Panc1 (cell line): ENCODE data around the gene HEMGN. TPM values are rescaled to one million over a fixed set of nuclear protein-coding genes. Genes with fewer than 3 reads are reported as not detected.

Experiments used
- ATAC-seq: fragments of 200-7000 bp; cut with Tn5 transposase; 2 replicates; pipeline ENCODE4 v1.9.1; 2020; ENCODE audit warnings: mild to moderate bottlenecking, moderate library complexity
- BruUV-seq: library from RNA; stranded (reverse); fragments of 400-500 nt; replicated peaks from 2 replicates; lab custom pipeline; 2021; lab: Mats Ljungman, UMichigan
- CTCF ChIA-PET: fragments of 300-600 bp; sonication (Branson Sonifier 250); formaldehyde crosslinking; loops from one replicate; lab custom pipeline; 2022; ENCODE audit warnings: antibody characterized with exemption; lab: Charles Lee
- POLR2A ChIA-PET: fragments of 300-600 bp; sonication (Branson Sonifier 250); formaldehyde crosslinking; loops from one replicate; lab custom pipeline; 2022; ENCODE audit warnings: antibody characterized with exemption; lab: Charles Lee
- DNase-seq: peaks from one replicate; pipeline ENCODE4 v3.0.0-alpha.2; 2010; ENCODE audit warnings: low read depth, low spot score
- H3K27ac ChIP-seq: 2 replicates; pipeline ENCODE4 v1.5.1; 2011; ENCODE audit warnings: mild to moderate bottlenecking, low read length, inconsistent platforms
- H3K27me3 ChIP-seq: fragments of 200-500 bp; sonication (Bioruptor generic); 2 replicates; pipeline ENCODE4 v1.6.0; 2014; ENCODE audit warnings: low read length, inconsistent platforms; ENCODE audit not compliant: control insufficient read depth, insufficient read depth
- H3K36me3 ChIP-seq: fragments of 200-500 bp; sonication (Bioruptor generic); 2 replicates; pipeline ENCODE4 v1.5.1; 2014; ENCODE audit warnings: inconsistent platforms, mild to moderate bottlenecking, low read length, moderate library complexity; ENCODE audit not compliant: control insufficient read depth, insufficient read depth
- H3K4me1 ChIP-seq: 2 replicates; pipeline ENCODE4 v1.5.1; 2011; ENCODE audit warnings: inconsistent platforms, mild to moderate bottlenecking, low read length, moderate library complexity; ENCODE audit not compliant: control insufficient read depth, insufficient read depth
- H3K4me3 ChIP-seq, 2 experiments: 2 replicates each; pipeline ENCODE4 v1.5.1; 2011 to 2012; ENCODE audit warnings: low read depth in 2 of 2, low read length in 2 of 2, mild to moderate bottlenecking in 2 of 2, inconsistent platforms in 1 of 2, moderate library complexity in 1 of 2
- H3K9me3 ChIP-seq: fragments of 200-500 bp; sonication (Bioruptor generic); 2 replicates; pipeline ENCODE4 v1.5.1; 2014; ENCODE audit warnings: low read depth, mild to moderate bottlenecking, inconsistent platforms, low read length, moderate library complexity; ENCODE audit not compliant: control insufficient read depth, insufficient read depth
- CTCF ChIP-seq: fragments of 450-650 bp; IDR thresholded peaks from 2 replicates; pipeline ENCODE4 v1.5.1; 2017; ENCODE audit warnings: mild to moderate bottlenecking
- POLR2AphosphoS5 ChIP-seq: IDR thresholded peaks from 2 replicates; pipeline ENCODE4 v1.6.1; 2012; ENCODE audit warnings: mild to moderate bottlenecking, low read depth, low read length, moderate library complexity
- REST ChIP-seq, 2 experiments: IDR thresholded peaks; 2 replicates each; pipeline ENCODE4 v1.6.1; 2011 to 2012; ENCODE audit warnings: low read depth in 2 of 2, control low read depth in 1 of 2, low read length in 1 of 2, mild to moderate bottlenecking in 1 of 2, moderate library complexity in 1 of 2; ENCODE audit not compliant: insufficient read depth in 1 of 2
- SIN3A ChIP-seq: IDR thresholded peaks from 2 replicates; pipeline ENCODE4 v1.6.1; 2012; ENCODE audit warnings: low read depth, mild to moderate bottlenecking, low read length, moderate library complexity, borderline replicate concordance; ENCODE audit not compliant: insufficient read depth
- TCF7L2 ChIP-seq: IDR thresholded peaks from 2 replicates; pipeline ENCODE4 v1.6.1; 2011; ENCODE audit warnings: mild to moderate bottlenecking, low read depth, low read length, inconsistent platforms
- in situ Hi-C: cut with HindIII; loops from 2 replicates; pipeline ENCODE4 v1.10.0; 2016; ENCODE audit warnings: low sequenced_read_pairs, low pct_unique_long_range_greater_than_20kb
- intact Hi-C: fragments of 100-400 bp; cut with micrococcal nuclease; formaldehyde crosslinking; loops from one replicate; pipeline ENCODE4 v1.10.0; 2022; ENCODE audit not compliant: unreplicated experiment
- total RNA-seq: library from RNA; stranded (reverse); gene quantifications from one replicate; pipeline ENCODE4 v1.2.1, GENCODE V29; 2021; ENCODE audit not compliant: unreplicated experiment

HEMGN gene
- total RNA-seq, 1 experiment from 2014 or later: not detected

DNA sequence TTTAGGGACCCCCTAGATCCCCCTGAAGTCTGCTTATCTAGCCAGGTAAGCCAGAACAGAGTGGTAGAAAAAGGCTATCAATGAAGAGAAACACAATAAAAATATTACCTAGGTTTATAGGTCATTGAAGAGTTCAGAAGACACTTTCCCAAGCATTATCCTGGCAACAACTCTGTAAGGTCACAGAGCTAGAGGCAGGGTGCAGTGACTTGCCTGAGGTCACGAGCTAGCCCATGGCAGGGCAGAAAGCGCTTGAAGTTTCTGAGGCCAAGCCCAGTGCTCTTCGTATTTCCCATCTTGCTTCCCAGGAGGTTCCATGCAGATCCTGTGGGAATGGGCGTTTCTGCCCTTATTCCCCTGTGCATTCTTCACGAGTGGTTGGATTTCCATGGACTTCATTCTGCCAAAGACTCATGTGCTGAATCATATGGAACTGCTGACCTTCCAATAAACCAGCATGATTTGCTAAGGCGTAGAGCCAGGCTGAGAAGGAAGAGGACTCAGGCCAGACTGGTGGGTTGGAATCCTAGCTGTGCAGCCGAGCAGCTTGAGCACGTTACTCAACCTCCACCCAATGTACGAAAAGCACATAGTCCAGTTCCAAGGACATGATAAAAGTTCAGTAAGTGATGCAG is 37.8 kb downstream of the HEMGN start:
- Histone ChIP-seq H3K9me3 (no peaks in the 10 kb centered on the region), H3K36me3 (no peaks in the 10 kb centered on the region), H3K4me1 (no peaks in the 10 kb centered on the region), H3K27me3 (no peaks in the 10 kb centered on the region), H3K4me3 (no peak overlapping the region), H3K27ac (no peak overlapping the region)
- ATAC-seq (no peak), DNase-seq (no peak)
- CTCF ChIA-PET: no interaction called here
- intact Hi-C loops: no loop called here
- in situ Hi-C loops: no loop called here
- TF ChIP-seq TCF7L2: no peak
- no peak for TF ChIP-seq SIN3A
- no peak for TF ChIP-seq CTCF
- no peak for TF ChIP-seq POLR2AphosphoS5
- TF ChIP-seq REST (IDR thresholded peaks at IDR 0.05; ENCODE audit: insufficient read depth in 1 of 2, low read depth in 2 of 2, low read length in 1 of 2): no peak
- BruUV-seq: no TSS peak
- POLR2A ChIA-PET: no interaction called here

DNA sequence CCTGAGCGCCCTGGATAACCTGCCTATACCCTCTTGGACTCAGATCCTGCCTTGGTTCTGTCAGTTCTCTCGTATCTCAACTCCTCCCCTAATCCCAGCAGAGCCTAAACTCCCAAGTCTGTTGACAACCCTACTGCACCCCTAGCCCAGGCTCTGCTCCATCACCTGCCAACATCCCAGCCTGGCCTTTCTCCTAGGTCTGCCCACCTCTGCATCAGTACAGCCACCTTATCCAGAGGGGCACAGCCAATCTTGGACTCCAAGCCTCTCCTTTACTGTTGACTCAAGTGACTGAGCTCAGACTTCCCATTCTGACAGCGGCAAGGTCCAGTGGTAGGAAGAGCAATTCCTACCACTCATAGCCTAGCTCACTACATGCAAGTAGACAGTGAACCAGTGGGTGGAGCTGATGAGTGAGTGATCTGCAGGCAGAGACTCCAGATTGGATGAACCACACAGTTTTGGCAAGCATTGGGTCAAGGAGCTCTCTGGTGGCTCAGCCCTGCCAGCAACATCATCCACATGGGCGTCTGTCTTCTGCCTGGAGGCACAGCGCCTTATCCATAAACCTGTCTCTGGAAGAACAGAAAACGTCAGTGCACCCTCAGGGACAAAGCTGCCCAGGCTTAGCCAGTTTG is 42.2 kb downstream of the HEMGN start:
- Histone ChIP-seq H3K4me1 (no peaks in the 10 kb centered on the region), H3K9me3 (no peaks in the 10 kb centered on the region), H3K27ac (no peak overlapping the region), H3K4me3 (no peak overlapping the region), H3K36me3 (no peaks in the 10 kb centered on the region), H3K27me3 (no peaks in the 10 kb centered on the region)
- POLR2A ChIA-PET: no interaction called here
- in situ Hi-C loops (no loop called here), intact Hi-C loops (no loop called here)
- no TSS peak for BruUV-seq
- CTCF ChIA-PET: no interaction called here
- TF ChIP-seq REST (IDR thresholded peaks at IDR 0.05; ENCODE audit: insufficient read depth in 1 of 2, low read depth in 2 of 2, low read length in 1 of 2) (no peak), SIN3A (no peak), TCF7L2 (no peak), CTCF (no peak), POLR2AphosphoS5 (no peak)
- no peak for DNase-seq
- peak; percentile 76; the same call in 1 of the 2 replicates for ATAC-seq
